ENCODE data around the gene LTB4R.
"Not testable (repeated sequence)": the region's sequence is repeated elsewhere in the genome, so short reads cannot be mapped to it uniquely, and the experiment has no call there.

LTB4R gene

DNA sequence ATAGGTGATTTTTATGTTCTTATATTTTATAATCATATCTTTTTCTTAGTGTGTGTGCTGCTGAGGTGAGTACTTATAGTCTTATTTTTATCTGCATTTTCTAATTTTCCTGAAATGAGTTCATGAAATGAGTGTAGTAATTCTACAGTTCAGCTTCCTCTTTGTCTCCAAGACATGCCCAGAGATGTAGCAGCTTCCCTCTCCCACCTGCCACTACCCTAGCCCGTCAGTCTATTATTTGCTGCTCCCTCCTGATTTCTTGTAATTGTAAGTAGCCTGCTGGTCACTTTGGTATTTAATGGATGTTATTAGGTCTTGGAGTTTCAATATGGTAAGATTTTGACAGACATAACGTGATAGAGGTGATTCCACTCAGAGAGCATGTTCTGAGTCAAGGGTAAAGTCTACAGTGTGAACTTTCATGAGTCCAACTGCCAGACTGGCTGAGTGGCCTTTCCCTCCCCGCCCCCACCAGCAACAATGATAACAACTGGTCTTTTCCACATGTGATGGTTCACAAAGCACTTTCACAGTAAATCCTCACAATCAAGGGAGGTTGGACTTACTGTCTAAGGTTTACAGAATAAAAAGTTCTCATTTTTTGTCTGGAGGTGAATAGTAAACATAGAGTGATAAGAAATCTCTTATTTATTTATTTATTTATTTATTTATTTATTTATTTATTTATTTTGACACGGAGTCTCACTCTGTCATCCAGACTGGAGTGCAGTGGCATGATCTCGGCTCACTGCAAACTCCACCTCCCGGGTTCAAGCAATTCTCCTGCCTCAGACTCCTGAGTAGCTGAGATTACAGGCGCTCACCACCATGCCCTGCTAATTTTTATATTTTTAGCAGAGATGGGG lies 32.7 kb downstream of the LTB4R start:
- peaks cover 35% of the 10 kb centered on the region for H3K27me3 Mint-ChIP-seq (ENCODE audit: low read depth)
- peaks cover 7% of the 10 kb centered on the region for H3K4me1 Mint-ChIP-seq (ENCODE audit: low read depth)
- no peaks in the 10 kb centered on the region for H3K36me3 Mint-ChIP-seq (ENCODE audit: low read depth)
- no peaks in the 10 kb centered on the region for H3K9me3 Mint-ChIP-seq
- H3K4me3 Mint-ChIP-seq = no peak overlapping the region
- H3K27ac Mint-ChIP-seq = no peak overlapping the region
- no peak for DNase-seq (ENCODE audit: low spot score)

DNA sequence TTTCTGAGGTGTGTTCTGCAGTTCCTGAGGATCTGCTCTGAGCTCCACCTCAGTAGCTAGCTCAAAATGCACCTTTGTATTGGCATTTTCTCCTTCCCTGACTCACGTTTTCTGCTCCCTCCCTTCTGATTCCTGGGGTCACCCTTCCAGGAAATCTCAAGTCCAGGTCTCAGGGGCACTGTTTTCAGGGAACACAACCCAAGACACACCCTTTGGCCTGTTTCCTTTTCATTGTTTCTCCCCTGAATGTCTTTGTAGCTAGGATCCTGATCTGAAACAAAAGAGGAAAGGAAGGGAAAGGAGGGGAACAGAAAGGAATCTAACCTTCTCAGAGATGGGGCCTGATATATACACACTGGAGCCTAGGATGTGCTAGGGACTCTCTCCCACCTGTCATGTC lies 35.8 kb downstream of the LTB4R start:
- no peaks in the 10 kb centered on the region for H3K4me1 Mint-ChIP-seq (ENCODE audit: low read depth)
- no peaks in the 10 kb centered on the region for H3K36me3 Mint-ChIP-seq (ENCODE audit: low read depth)
- H3K27ac Mint-ChIP-seq = no peak overlapping the region
- no peak overlapping the region for H3K4me3 Mint-ChIP-seq
- DNase-seq (ENCODE audit: low spot score) = no peak
- peaks cover 57% of the 10 kb centered on the region for H3K27me3 Mint-ChIP-seq (ENCODE audit: low read depth)
- no peaks in the 10 kb centered on the region for H3K9me3 Mint-ChIP-seq

DNA sequence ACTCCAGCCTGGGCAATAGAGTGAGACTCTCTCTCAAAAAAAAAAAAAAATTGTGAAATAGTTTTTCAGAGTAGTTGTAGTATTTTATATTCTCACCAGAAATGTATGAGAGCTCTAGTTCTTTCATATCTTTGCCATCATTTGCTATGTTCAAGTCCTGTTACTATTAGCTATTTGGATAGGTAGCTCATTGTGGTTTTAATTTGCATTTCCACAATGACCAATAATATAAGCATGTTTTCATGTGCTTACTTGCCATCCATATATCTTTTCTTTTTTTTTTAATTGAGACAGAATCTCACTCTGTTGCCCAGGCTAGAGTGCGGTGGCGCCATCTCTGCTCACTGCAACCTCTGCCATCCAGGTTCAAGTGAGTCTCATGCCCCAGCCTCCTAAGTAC lies 36.9 kb downstream of the LTB4R start:
- no peaks in the 10 kb centered on the region for H3K9me3 Mint-ChIP-seq
- no peak overlapping the region for H3K27ac Mint-ChIP-seq
- no peaks in the 10 kb centered on the region for H3K36me3 Mint-ChIP-seq (ENCODE audit: low read depth)
- no peak for DNase-seq (ENCODE audit: low spot score)
- H3K27me3 Mint-ChIP-seq (ENCODE audit: low read depth) = peaks cover 53% of the 10 kb centered on the region
- H3K4me1 Mint-ChIP-seq (ENCODE audit: low read depth) = no peaks in the 10 kb centered on the region
- H3K4me3 Mint-ChIP-seq = no peak overlapping the region

DNA sequence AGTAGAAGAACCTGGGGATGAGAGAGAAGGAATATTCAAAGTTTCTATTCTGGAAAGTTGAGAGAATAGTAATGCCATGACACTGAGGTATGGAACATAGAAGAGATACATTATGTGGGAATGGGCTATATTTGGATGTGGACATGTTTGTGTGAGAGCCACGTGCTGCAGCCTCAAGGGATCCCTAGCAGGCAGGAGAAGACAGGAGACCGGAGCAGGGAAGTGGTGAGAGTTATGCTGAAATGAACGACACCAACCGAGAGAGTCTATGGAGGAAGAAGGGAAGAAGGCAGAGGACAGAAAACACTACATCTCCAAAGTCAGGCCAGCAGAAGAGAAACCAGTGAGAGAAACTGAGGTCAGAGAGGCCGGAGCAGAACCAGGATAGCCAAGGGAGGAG lies 38.4 kb downstream of the LTB4R start:
- no peak overlapping the region for H3K27ac Mint-ChIP-seq
- no peaks in the 10 kb centered on the region for H3K4me1 Mint-ChIP-seq (ENCODE audit: low read depth)
- H3K9me3 Mint-ChIP-seq = no peaks in the 10 kb centered on the region
- no peak for DNase-seq (ENCODE audit: low spot score)
- peaks cover 53% of the 10 kb centered on the region for H3K27me3 Mint-ChIP-seq (ENCODE audit: low read depth)
- H3K36me3 Mint-ChIP-seq (ENCODE audit: low read depth) = no peaks in the 10 kb centered on the region
- no peak overlapping the region for H3K4me3 Mint-ChIP-seq

DNA sequence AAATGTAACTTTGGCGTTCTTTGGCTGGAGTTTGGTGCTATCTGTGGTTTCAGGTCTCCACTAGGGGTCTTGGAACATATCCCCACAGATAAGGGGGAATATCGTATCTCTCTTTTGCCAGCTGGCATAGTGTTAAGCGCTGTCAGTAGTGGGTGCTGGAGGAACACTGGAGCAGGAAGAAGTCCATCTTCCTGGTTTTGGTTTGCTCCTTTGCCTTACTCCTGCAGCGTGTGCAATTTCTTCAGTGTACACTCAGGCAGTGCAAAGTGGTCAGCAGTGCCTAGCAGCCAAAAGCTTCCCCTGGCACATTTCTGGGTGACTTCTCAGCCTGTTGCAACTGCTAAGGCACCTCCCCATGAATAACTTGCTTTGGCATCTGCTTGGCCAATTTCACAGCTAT lies 40.2 kb downstream of the LTB4R start:
- Mint-ChIP-seq H3K27me3 (ENCODE audit: low read depth) (peaks cover 49% of the 10 kb centered on the region), H3K4me3 (no peak overlapping the region), H3K36me3 (ENCODE audit: low read depth) (no peaks in the 10 kb centered on the region), H3K27ac (no peak overlapping the region), H3K4me1 (ENCODE audit: low read depth) (no peaks in the 10 kb centered on the region), H3K9me3 (no peaks in the 10 kb centered on the region)
- no peak for DNase-seq (ENCODE audit: low spot score)

DNA sequence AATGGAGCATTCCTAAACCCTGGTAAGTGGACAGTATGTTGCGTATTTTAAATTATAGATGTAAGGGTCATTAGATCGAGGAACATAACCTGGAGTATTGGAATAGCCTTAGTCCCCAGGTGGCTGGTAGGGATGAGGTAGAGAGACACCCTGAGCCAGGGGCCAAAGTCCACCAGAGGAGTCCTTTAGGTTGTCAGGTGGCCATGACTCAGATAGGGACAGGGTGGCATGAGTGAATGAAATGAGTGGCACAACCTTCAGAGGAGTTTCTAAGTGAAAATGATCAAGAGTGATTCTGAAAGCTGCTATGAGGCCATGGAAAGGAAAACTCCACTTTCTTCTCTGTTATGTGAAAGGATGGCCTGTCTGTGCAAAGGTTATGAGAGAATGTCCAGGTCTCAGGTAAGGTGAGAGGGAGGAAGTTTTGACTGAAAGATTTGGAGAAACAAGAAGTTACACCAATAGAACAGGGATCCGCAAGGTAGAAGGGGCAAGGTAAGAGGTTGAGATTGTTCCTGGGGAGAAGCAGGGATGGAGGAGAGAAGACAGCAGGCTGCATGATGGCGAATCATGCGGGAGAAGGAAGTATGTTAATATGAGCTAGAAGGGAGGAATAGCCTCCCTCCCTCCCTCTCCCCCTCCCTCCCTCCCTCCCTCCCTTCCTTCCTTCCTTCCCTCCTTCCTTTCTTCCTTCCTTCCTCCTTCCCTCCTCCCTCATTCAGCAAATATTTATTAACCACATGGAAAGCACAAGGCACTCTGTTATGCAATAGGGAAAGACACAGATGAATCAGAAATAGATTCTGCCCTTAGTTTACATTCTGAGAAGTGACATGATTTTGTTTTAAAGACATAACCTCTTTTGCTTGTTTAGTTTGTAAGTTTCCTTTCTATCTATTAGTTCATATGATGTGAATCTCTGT lies 42.5 kb downstream of the LTB4R start:
- peaks cover 47% of the 10 kb centered on the region for H3K27me3 Mint-ChIP-seq (ENCODE audit: low read depth)
- H3K4me3 Mint-ChIP-seq = no peak overlapping the region
- no peaks in the 10 kb centered on the region for H3K36me3 Mint-ChIP-seq (ENCODE audit: low read depth)
- H3K4me1 Mint-ChIP-seq (ENCODE audit: low read depth) = no peaks in the 10 kb centered on the region
- no peaks in the 10 kb centered on the region for H3K9me3 Mint-ChIP-seq
- H3K27ac Mint-ChIP-seq = no peak overlapping the region
- no peak for DNase-seq (ENCODE audit: low spot score)

DNA sequence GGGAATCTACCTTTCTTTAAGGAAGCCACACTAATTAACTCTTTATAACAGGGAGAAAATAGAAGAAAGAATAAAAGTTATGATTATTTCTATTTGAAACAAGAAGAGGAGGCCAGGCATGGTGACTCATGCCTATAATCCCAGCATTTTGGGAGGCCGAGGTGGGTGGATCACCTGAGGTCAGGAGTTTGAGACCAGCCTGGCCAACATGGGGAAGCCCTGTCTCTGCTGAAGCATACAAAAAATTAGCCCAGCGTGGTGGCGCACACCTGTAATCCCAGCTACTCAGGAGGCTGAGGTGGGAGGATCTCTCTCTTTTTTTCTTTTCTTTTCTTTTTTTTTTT lies 43.2 kb downstream of the LTB4R start:
- H3K36me3 Mint-ChIP-seq (ENCODE audit: low read depth); H3K27ac Mint-ChIP-seq; H3K4me3 Mint-ChIP-seq; H3K4me1 Mint-ChIP-seq (ENCODE audit: low read depth); DNase-seq (ENCODE audit: low spot score); H3K9me3 Mint-ChIP-seq: not testable (repeated sequence)
- H3K27me3 Mint-ChIP-seq (ENCODE audit: low read depth) = peaks cover 41% of the 10 kb centered on the region

DNA sequence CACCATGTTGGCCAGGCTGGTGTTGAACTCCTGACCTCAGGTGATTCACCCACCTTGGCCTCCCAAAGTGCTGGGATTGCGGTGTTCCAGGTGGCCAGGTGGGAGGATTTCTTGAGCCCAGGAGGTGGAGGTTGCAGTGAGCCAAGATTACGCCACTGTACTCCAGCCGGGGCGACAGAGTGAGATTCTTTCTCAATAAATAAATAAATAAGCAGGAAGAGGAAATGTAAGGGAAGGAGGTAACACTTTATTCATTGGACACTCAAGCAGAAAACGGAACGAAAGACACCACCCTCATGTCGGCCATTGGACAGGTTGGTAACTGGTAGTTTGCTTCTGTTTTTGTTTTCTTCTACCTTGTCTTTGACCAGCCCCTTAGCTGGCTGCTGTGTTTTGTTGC lies 43.7 kb downstream of the LTB4R start:
- Mint-ChIP-seq H3K4me1 (ENCODE audit: low read depth) (no peaks in the 10 kb centered on the region), H3K27ac (no peak overlapping the region), H3K36me3 (ENCODE audit: low read depth) (no peaks in the 10 kb centered on the region), H3K27me3 (ENCODE audit: low read depth) (peaks cover 41% of the 10 kb centered on the region), H3K4me3 (no peak overlapping the region), H3K9me3 (no peaks in the 10 kb centered on the region)
- no peak for DNase-seq (ENCODE audit: low spot score)

DNA sequence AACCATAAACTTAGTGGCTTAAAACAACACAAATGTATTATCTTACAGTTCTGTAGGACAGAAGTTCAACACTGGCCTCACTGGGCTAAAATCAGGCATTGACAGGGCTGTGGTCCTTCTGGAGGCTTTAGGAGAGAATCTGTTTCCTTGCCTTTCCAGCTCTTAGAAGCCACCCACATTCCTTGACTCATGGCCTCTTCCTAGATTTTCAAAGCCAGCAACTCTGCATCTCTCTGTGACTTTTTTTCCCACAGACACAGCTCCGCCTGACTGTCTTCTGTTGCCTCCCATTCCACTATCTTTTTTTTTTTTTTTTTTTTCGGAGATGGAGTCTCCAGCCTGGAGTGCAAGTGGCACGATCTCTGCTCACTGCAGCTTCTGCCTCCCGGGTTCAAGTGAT lies 44.9 kb downstream of the LTB4R start:
- H3K27ac Mint-ChIP-seq = no peak overlapping the region
- H3K27me3 Mint-ChIP-seq (ENCODE audit: low read depth) = peaks cover 40% of the 10 kb centered on the region
- no peak overlapping the region for H3K4me3 Mint-ChIP-seq
- DNase-seq (ENCODE audit: low spot score) = no peak
- no peaks in the 10 kb centered on the region for H3K4me1 Mint-ChIP-seq (ENCODE audit: low read depth)
- H3K36me3 Mint-ChIP-seq (ENCODE audit: low read depth) = no peaks in the 10 kb centered on the region
- H3K9me3 Mint-ChIP-seq = no peaks in the 10 kb centered on the region

DNA sequence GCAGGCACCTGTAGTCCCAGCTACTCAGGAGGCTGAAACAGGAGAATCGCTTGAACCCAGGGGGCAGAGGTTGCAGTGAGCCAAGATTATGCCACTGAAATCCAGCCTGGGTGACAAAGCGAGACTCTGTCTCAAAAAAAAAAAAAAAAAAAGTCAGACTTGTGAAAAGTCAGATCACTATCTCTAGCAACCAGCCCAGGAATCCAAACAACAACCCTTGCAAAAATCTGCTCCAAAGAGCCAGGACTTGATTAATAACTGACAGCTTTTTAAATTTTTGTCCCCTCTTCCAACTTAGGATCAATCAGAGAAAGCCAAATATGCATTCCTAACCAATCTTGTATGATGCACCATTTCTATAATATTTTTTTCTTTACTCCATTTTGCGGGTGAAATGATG lies 49.0 kb downstream of the LTB4R start:
- no peak overlapping the region for H3K27ac Mint-ChIP-seq
- H3K36me3 Mint-ChIP-seq (ENCODE audit: low read depth) = no peaks in the 10 kb centered on the region
- H3K27me3 Mint-ChIP-seq (ENCODE audit: low read depth) = peaks cover 48% of the 10 kb centered on the region
- peaks cover under 1% of the 10 kb centered on the region for H3K4me1 Mint-ChIP-seq (ENCODE audit: low read depth)
- DNase-seq (ENCODE audit: low spot score) = no peak
- no peak overlapping the region for H3K4me3 Mint-ChIP-seq
- H3K9me3 Mint-ChIP-seq = no peaks in the 10 kb centered on the region

DNA sequence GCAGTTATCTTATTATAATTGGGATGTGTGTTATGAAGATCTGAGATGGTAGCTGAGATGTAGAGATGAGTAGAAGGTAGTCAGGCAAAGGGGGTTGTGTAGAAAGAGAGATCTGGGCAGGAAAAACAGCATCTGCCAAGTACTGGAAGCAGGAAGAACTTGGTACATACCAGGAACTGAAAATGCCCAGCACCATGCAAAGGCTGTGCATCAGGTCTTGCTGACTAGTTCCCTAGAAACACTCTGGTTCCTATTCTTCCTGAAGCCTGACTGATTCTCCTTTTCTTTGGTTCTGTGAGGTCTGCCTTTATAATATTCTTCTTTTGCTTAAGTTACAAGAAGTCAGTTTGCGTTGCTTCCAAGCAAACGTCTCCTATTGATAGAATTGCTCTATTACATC lies 50.0 kb downstream of the LTB4R start:
- Mint-ChIP-seq H3K27me3 (ENCODE audit: low read depth) (peaks cover 58% of the 10 kb centered on the region), H3K4me3 (no peak overlapping the region), H3K36me3 (ENCODE audit: low read depth) (no peaks in the 10 kb centered on the region), H3K27ac (no peak overlapping the region), H3K4me1 (ENCODE audit: low read depth) (peaks cover 8% of the 10 kb centered on the region), H3K9me3 (no peaks in the 10 kb centered on the region)
- no peak for DNase-seq (ENCODE audit: low spot score)

DNA sequence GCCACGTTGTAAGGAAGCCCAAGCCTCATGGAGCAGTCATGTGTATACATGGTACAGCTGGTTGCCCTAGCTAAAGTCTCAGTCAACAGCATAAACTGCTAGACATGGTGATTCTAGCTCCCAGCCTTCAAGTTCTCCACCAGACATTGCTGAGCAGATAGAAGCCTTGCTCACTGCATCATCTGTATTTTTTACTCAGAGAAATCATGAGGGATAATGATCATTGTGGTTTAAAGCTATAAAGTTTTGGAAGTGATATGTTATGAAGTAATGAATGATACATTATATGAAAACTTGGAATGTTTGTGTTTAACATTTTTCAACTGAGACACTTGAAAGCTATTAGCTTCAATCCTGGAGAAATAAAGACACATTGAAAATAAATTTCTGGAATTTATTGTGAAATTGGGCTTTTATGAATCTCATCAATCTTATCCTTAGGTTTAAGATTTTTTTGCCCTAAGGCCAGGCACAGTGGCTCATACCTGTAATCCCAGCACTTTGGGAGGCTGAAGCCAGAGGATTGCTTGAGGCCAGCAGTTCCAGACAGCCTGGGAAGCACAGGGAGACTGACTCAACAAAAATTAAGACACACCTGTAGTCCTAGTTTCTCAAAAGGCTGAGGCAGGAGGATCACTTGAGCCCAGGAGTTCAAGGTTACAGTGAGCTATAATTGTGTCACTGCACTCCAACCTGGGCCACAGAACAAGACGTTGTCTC lies 51.1 kb downstream of the LTB4R start:
- peaks cover 64% of the 10 kb centered on the region for H3K27me3 Mint-ChIP-seq (ENCODE audit: low read depth)

DNA sequence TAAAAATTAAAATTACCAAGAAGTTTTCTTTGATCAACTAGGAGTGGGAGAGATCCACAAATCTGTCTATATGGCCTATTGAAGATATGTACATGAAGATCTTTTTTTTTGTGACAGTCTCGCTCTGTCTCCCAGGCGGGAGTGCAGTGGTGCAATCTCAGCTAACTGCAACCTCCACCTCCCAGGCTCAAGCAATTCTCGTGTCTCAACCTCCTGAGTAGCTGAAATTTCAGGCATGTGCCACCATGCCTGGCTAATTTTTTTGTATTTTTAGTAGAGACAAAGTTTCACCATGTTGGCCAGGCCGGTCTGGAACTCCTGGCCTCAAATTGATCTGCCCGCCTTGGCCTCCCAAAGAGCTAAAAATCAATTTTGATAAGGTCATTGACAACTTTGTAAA lies 52.1 kb downstream of the LTB4R start:
- peaks cover 70% of the 10 kb centered on the region for H3K27me3 Mint-ChIP-seq (ENCODE audit: low read depth)
- DNase-seq (ENCODE audit: low spot score) = no peak
- H3K27ac Mint-ChIP-seq = no peak overlapping the region
- H3K9me3 Mint-ChIP-seq = no peaks in the 10 kb centered on the region
- H3K4me1 Mint-ChIP-seq (ENCODE audit: low read depth) = peaks cover 18% of the 10 kb centered on the region
- no peaks in the 10 kb centered on the region for H3K36me3 Mint-ChIP-seq (ENCODE audit: low read depth)
- no peak overlapping the region for H3K4me3 Mint-ChIP-seq

More for the DNA sequence above, 51.1 kb downstream of the LTB4R start:
- H3K9me3 Mint-ChIP-seq = no peaks in the 10 kb centered on the region
- no peak for DNase-seq (ENCODE audit: low spot score)
- H3K4me3 Mint-ChIP-seq = no peak overlapping the region
- no peaks in the 10 kb centered on the region for H3K36me3 Mint-ChIP-seq (ENCODE audit: low read depth)
- H3K4me1 Mint-ChIP-seq (ENCODE audit: low read depth) = peaks cover 13% of the 10 kb centered on the region
- H3K27ac Mint-ChIP-seq = no peak overlapping the region

DNA sequence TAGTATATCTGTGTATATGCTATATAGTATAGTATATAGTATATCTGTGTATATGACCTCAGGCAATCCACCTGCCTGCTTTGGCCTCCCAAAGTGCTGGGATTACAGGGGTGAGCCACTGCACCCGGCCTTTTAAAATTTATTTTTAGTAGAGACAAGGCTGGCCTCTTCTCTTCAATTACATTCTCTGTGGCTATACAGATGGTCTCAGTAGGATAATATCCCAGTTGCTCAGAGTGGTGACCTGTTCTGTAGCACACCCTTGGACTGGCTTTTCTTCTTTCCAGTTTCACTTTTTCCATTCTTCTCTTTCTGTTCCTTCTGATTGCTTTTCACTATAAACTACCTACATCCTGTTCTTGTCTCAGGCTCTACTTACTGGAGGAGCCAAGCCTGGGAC lies 53.5 kb downstream of the LTB4R start:
- Mint-ChIP-seq H3K36me3 (ENCODE audit: low read depth) (no peaks in the 10 kb centered on the region), H3K9me3 (no peaks in the 10 kb centered on the region), H3K27ac (no peak overlapping the region), H3K27me3 (ENCODE audit: low read depth) (peaks cover 72% of the 10 kb centered on the region), H3K4me1 (ENCODE audit: low read depth) (peaks cover 18% of the 10 kb centered on the region), H3K4me3 (no peak overlapping the region)
- DNase-seq (ENCODE audit: low spot score) = no peak

Data from T-helper 2 cell treated with Interferon-gamma antibody and Interleukin-4, amounts not matched to agents 5 μg/mL and 100 μg/mL, for 36 hours (primary cell).